Psoas muscle (tissue), 8 donors: Measurements from ENCODE around the gene PTPRK. TPM values are rescaled to one million over a fixed set of nuclear protein-coding genes. Genes with fewer than 3 reads are reported as not detected.
"Not testable (repeated sequence)": the region's sequence is repeated elsewhere in the genome, so short reads cannot be mapped to it uniquely, and the experiment has no call there.

ENCODE experiments used
- ATAC-seq, 4 donors: fragments of 200-7000 bp; cut with Tn5 transposase; one replicate each; pipeline ENCODE4 v1.9.1; 2020; ENCODE audit warnings: moderate library complexity in 3 of 4, mild to moderate bottlenecking in 2 of 4
- DNase-seq, 2 donors: peaks; one replicate each; pipeline ENCODE4 v3.0.0-alpha.2; 2020
- H3K27ac ChIP-seq: fragments of 200-600 bp; one replicate; pipeline ENCODE4 v1.8.0; 2022
- H3K27me3 ChIP-seq, 3 donors: fragments of 200-600 bp in 1 of 3; one replicate each; pipeline versions ENCODE4 v1.6.1 to v1.8.0; 2013 to 2022; ENCODE audit warnings: low read length in 2 of 3, mild to moderate bottlenecking in 2 of 3, moderate library complexity in 1 of 3; ENCODE audit not compliant: insufficient read depth in 3 of 3
- H3K36me3 ChIP-seq, 2 donors: fragments of 200-600 bp in 1 of 2; one replicate each; pipeline versions ENCODE4 v1.6.1 to v1.8.0; 2013 to 2022; ENCODE audit warnings: low read depth in 1 of 2, mild to moderate bottlenecking in 1 of 2, moderate library complexity in 1 of 2; ENCODE audit not compliant: insufficient read depth in 1 of 2
- H3K4me1 ChIP-seq: fragments of 200-600 bp; one replicate; pipeline ENCODE4 v1.8.0; 2022
- H3K4me3 ChIP-seq: fragments of 200-600 bp; one replicate; pipeline ENCODE4 v1.8.0; 2022; ENCODE audit warnings: mild to moderate bottlenecking
- H3K9me3 ChIP-seq: fragments of 200-600 bp; one replicate; pipeline ENCODE4 v1.8.0; 2022
- CTCF ChIP-seq: fragments of 200-600 bp; IDR thresholded peaks from one replicate; pipeline ENCODE4 v1.8.0; 2022; ENCODE audit warnings: antibody characterized with exemption
- WGBS, 3 donors: extraction: QIAGEN DNeasy Blood & Tissue Kit; methylation state at CpG; one replicate each; pipeline versions ENCODE4 v1.1.6 to v1.1.7; 2013; 5-methylcytosine and 5-hydroxymethylcytosine counted together
- intact Hi-C, 2 donors: fragments of 100-400 bp; cut with DNase I; formaldehyde crosslinking; loops; one replicate each; pipeline versions ENCODE4 v1.11.0 to v1.14.2; 2022
- polyA plus RNA-seq, 3 donors: library from polyadenylated mRNA; stranded (reverse); fragments of 200-250 nt; gene quantifications; one replicate each; pipeline ENCODE4 v1.2.3, GENCODE V29; 2013
- total RNA-seq, 4 donors: library from RNA; stranded (reverse); fragmentation: NEBNext Ultra II Directional in 2 of 4; extraction: Animal tissue kit (Norgen Biotek cat#: 25700) in 2 of 4; gene quantifications; one replicate each; pipeline versions ENCODE4 v1.2.1 to v1.2.4, GENCODE V29; 2021 to 2023
- donor health status: healthy with polysubstance abuse.
- donor health status: DM: no; HTN: no; CAD: no; lungs with moderate emphysema.
- donor health status: Bipolar disorder and iron deficiency.
- donor health status: healthy.
- donor health status: DM: yes; HTN: yes; CAD: no.
- donor health status: DM: no; HTN: no; CAD: no.
- donor health status: DM: no; HTN: no; CAD: no.
- donor health status: DM: yes; HTN: yes; CAD: no.

PTPRK gene
- total and polyA plus RNA-seq, 7 donors: 3.2 to 10.6 (median 9.1) TPM

- Histone ChIP-seq H3K27me3 (no peaks in the 10 kb centered on the region), H3K9me3 (peaks cover 11% of the 10 kb centered on the region), H3K4me3 (no peak overlapping the region), H3K27ac (no peak overlapping the region), H3K4me1 (no peaks in the 10 kb centered on the region), H3K36me3 (no peaks in the 10 kb centered on the region)
- intact Hi-C loops: no loop called here
- DNase-seq (no peak), ATAC-seq (no peak)
- TF ChIP-seq CTCF: no peak
- 76 to 81% (median 79%) methylated on average over 1 of the region's 1 CpG for WGBS, 3 donors
These were observed 585.4 kb downstream of the PTPRK start for GRCh38 chr6:127934956-127935355.

GRCh38 chr6:127933852-127934840 is 586.3 kb downstream of the PTPRK start:
- intact Hi-C loops: no loop called here
- WGBS, 3 donors: 85 to 89% (median 88%) methylated on average over 7 of the region's 7 CpGs

GRCh38 chr6:127933137-127933536 is 587.3 kb downstream of the PTPRK start:
- no peak for TF ChIP-seq CTCF
- Histone ChIP-seq H3K27ac (no peak overlapping the region), H3K4me3 (no peak overlapping the region), H3K36me3 (no peaks in the 10 kb centered on the region), H3K27me3 (no peaks in the 10 kb centered on the region), H3K4me1 (no peaks in the 10 kb centered on the region), H3K9me3 (peaks cover 11% of the 10 kb centered on the region)
- intact Hi-C loops: no loop called here
- WGBS, 3 donors: 89 to 100% (median 94%) methylated on average over 1 of the region's 1 CpG
- DNase-seq: no peak
- no peak for ATAC-seq

More at GRCh38 chr6:127933852-127934840, 586.3 kb downstream of the PTPRK start:
- Histone ChIP-seq H3K9me3 (peaks cover 11% of the 10 kb centered on the region), H3K36me3 (no peaks in the 10 kb centered on the region), H3K27ac (no peak overlapping the region), H3K4me3 (no peak overlapping the region), H3K27me3 (no peaks in the 10 kb centered on the region), H3K4me1 (no peaks in the 10 kb centered on the region)
- ATAC-seq: no peak
- DNase-seq: no peak
- no peak for TF ChIP-seq CTCF

- Histone ChIP-seq H3K36me3 (no peaks in the 10 kb centered on the region), H3K4me3 (no peak overlapping the region), H3K27me3 (no peaks in the 10 kb centered on the region), H3K9me3 (peaks cover 11% of the 10 kb centered on the region), H3K4me1 (no peaks in the 10 kb centered on the region), H3K27ac (no peak overlapping the region)
- no peak for TF ChIP-seq CTCF
- intact Hi-C loops: no loop called here
- DNase-seq: no peak
- WGBS, 3 donors: 72 to 86% (median 80%) methylated on average over 5 of the region's 5 CpGs
- ATAC-seq: no peak
These were observed 587.7 kb downstream of the PTPRK start for GRCh38 chr6:127932708-127933107.

- H3K27ac ChIP-seq, H3K4me1 ChIP-seq, H3K27me3 ChIP-seq, ATAC-seq, H3K9me3 ChIP-seq, intact Hi-C loops, H3K4me3 ChIP-seq, H3K36me3 ChIP-seq: not testable (repeated sequence)
- WGBS, 3 donors: 82 to 88% (median 86%) methylated on average over 10 of the region's 10 CpGs
- peak in 1 of 2 donors; percentile 46 for DNase-seq
These were observed 594.0 kb downstream of the PTPRK start for GRCh38 chr6:127926441-127926840.
